Esophagus squamous epithelium (tissue), 5 donors: ENCODE results near the gene PCDHGC4. TPM values are rescaled to one million over a fixed set of nuclear protein-coding genes. Genes with fewer than 3 reads are reported as not detected.

Source experiments
- DNase-seq: peaks from one replicate; lab custom pipeline; 2025; lab: John Stamatoyannopoulos, UW
- H3K27ac ChIP-seq, 4 donors: fragments of 200-600 bp; sonication (generic); one replicate each; pipeline ENCODE4 v1.5.1; 2016 to 2019; ENCODE audit warnings: mild to moderate bottlenecking in 1 of 4
- H3K27me3 ChIP-seq, 4 donors: fragments of 200-600 bp; sonication (generic); 1 replicate in 3 of 4; 2 replicates in 1 of 4; pipeline versions ENCODE4 v1.5.1 to v1.6.0; 2017 to 2021; ENCODE audit warnings: antibody characterized with exemption in 1 of 4
- H3K36me3 ChIP-seq, 3 donors: fragments of 200-600 bp; sonication (generic); one replicate each; pipeline ENCODE4 v1.5.1; 2016 to 2019
- H3K4me1 ChIP-seq, 3 donors: fragments of 200-600 bp; sonication (generic); one replicate each; pipeline ENCODE4 v1.5.1; 2017 to 2019
- H3K4me3 ChIP-seq, 4 donors: fragments of 200-600 bp; sonication (generic); 1 replicate in 3 of 4; 2 replicates in 1 of 4; pipeline ENCODE4 v1.5.1; 2016 to 2019; ENCODE audit warnings: mild to moderate bottlenecking in 2 of 4, moderate library complexity in 1 of 4
- H3K9me3 ChIP-seq, 3 donors: fragments of 200-600 bp; sonication (generic); one replicate each; pipeline ENCODE4 v1.5.1; 2016 to 2019
- CTCF ChIP-seq, 6 experiments: fragments of 450-650 bp in 4 of 6; fragments of 200-600 bp in 2 of 6; sonication (generic) in 2 of 6; IDR thresholded peaks; one replicate each; pipeline ENCODE4 v1.5.1; 2016 to 2019; ENCODE audit warnings: antibody characterized with exemption in 6 of 6, mild to moderate bottlenecking in 4 of 6, moderate library complexity in 4 of 6
- POLR2A ChIP-seq, 4 donors: fragments of 450-650 bp; IDR thresholded peaks; one replicate each; pipeline ENCODE4 v1.6.1; 2017; ENCODE audit warnings: antibody characterized with exemption in 4 of 4, mild to moderate bottlenecking in 4 of 4, moderate library complexity in 3 of 4
- WGBS, 2 donors: methylation state at CpG; one replicate each; pipeline ENCODE4 v1.1.5; 2018; 5-methylcytosine and 5-hydroxymethylcytosine counted together
- intact Hi-C: fragments of 100-400 bp; cut with DNase I; formaldehyde crosslinking; loops from one replicate; pipeline ENCODE4 v1.15.0; 2022
- total RNA-seq, 4 donors: library from RNA; depleted of rRNA; stranded (reverse); fragments of >200 nt; gene quantifications; one replicate each; pipeline ENCODE4 v1.1.0, GENCODE V29; 2016
- donor health status: DM: yes; HTN: yes; CAD: no.

PCDHGC4 gene
- total RNA-seq, 4 donors from 2014 or later, result 0.21 to 3.3 (median 2.1) TPM

GRCh38 chr5:141441571-141442170, 43.2 kb upstream of the PCDHGC4 start:
- intact Hi-C loops, result no loop called here
- Histone ChIP-seq H3K27ac (no peak overlapping the region), H3K27me3 (no peaks in the 10 kb centered on the region), H3K36me3 (no peaks in the 10 kb centered on the region), H3K9me3 (peaks cover 5 to 72% (median 46%) of the 10 kb centered on the region in 3 donors), H3K4me1 (no peaks in the 10 kb centered on the region), H3K4me3 (no peak overlapping the region)
- WGBS, 2 donors, result 50 to 68% methylated on average over 17 to 36 of the region's 50 CpGs
- DNase-seq, result no peak
- TF ChIP-seq POLR2A (IDR thresholded peaks at IDR 0.05) (no peak), CTCF (IDR thresholded peaks at IDR 0.05) (no peak)

- intact Hi-C loops, result no loop called here
- H3K4me3 ChIP-seq, result no peak overlapping the region
- no peaks in the 10 kb centered on the region for H3K36me3 ChIP-seq
- H3K27me3 ChIP-seq, result no peaks in the 10 kb centered on the region
- no peak overlapping the region for H3K27ac ChIP-seq
- no peak for TF ChIP-seq POLR2A (IDR thresholded peaks at IDR 0.05)
- TF ChIP-seq CTCF (IDR thresholded peaks at IDR 0.05), result no peak
- no peaks in the 10 kb centered on the region for H3K9me3 ChIP-seq
- no peaks in the 10 kb centered on the region for H3K4me1 ChIP-seq
- WGBS, 2 donors, result 96 to 100% methylated on average over 3 of the region's 3 CpGs
- no peak for DNase-seq
Observed at GRCh38 chr5:141465351-141465750, 19.5 kb upstream of the PCDHGC4 start.

GRCh38 chr5:141475625-141476131, 9.2 kb upstream of the PCDHGC4 start, which contains the start of gene PCDHGC3:
Gene PCDHGC3, plus strand, starts transcription at chr5:141475966. Its CDS starts 151 bp downstream, at chr5:141476117.
- peaks cover 15 to 52% (median 28%) of the 10 kb centered on the region in 3 donors for H3K4me1 ChIP-seq
- intact Hi-C loops, result loop anchor here (5.0 to 10.0 kb wide), 2 partner anchors 37 to 79 kb away; no protein-coding TSS in a partner anchor
- peaks cover 0 to 3% (median 0%) of the 10 kb centered on the region in 3 donors for H3K36me3 ChIP-seq
- H3K27me3 ChIP-seq, result no peaks in the 10 kb centered on the region
- peak within 1 kb of the TSS; percentile 56 to 77 (median 72) for H3K4me3 ChIP-seq
- WGBS, 2 donors, result 4% methylated on average over 5 of the region's 28 CpGs; no CpG with 5 or more reads in 1 of the 2 donors
- no peaks in the 10 kb centered on the region for H3K9me3 ChIP-seq
- peak within 1 kb of the TSS; percentile 79 to 93 (median 92) for H3K27ac ChIP-seq
- peak; percentile 12 to 44 (median 33) for TF ChIP-seq CTCF (IDR thresholded peaks at IDR 0.05)
- peak in 2 of 4 donors; percentile 55 to 66 for TF ChIP-seq POLR2A (IDR thresholded peaks at IDR 0.05)
- DNase-seq, result peak; percentile 36

GRCh38 chr5:141476132-141476911, 8.5 kb upstream of the PCDHGC4 start:
- TF ChIP-seq CTCF (IDR thresholded peaks at IDR 0.05), result no peak
- TF ChIP-seq POLR2A (IDR thresholded peaks at IDR 0.05), result peak in 2 of 4 donors; percentile 17 to 25

More at GRCh38 chr5:141476132-141476911, 8.5 kb upstream of the PCDHGC4 start:
- H3K4me1 ChIP-seq, result peaks cover 15 to 58% (median 32%) of the 10 kb centered on the region in 3 donors
- peak overlapping the region; percentile 56 to 77 (median 72) for H3K4me3 ChIP-seq
- H3K27ac ChIP-seq, result peak overlapping the region; percentile 79 to 93 (median 92)
- H3K36me3 ChIP-seq, result no peaks in the 10 kb centered on the region
- WGBS, 2 donors, result 0% methylated on average over 12 to 17 of the region's 58 CpGs
- no peak for DNase-seq
- no peaks in the 10 kb centered on the region for H3K27me3 ChIP-seq
- H3K9me3 ChIP-seq, result no peaks in the 10 kb centered on the region
- intact Hi-C loops, result loop anchor here (5.0 to 10.0 kb wide), 2 partner anchors 36 to 78 kb away; no protein-coding TSS in a partner anchor
